ENCODE measurements around the gene KIAA0232.

DNA sequence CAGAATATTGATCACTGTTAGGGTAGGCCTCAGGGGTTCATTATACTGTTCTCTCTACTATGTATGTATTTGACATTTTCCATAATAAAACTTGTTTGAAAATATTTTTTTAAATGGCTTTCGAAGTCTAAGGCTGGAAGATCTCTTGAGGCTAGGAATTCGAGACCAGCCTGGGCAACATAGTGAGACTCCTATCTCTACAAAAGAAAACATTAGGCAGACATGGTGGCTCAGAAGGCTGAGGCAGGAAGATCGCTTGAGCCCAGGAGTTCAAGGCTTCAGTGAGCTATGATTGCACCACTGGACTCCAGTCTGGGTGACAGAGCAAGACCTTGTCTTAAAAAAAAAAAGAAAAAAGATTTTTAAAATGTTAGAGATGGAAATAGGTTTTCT, 111.6 kb downstream of the KIAA0232 start:
- TF ChIP-seq POLR2A (conservative IDR thresholded peaks at IDR 0.05): no peak
- TF ChIP-seq NR3C1 (CRISPR knock-in tag; IDR thresholded peaks at IDR 0.05): no peak
- TF ChIP-seq, protein P1, sequence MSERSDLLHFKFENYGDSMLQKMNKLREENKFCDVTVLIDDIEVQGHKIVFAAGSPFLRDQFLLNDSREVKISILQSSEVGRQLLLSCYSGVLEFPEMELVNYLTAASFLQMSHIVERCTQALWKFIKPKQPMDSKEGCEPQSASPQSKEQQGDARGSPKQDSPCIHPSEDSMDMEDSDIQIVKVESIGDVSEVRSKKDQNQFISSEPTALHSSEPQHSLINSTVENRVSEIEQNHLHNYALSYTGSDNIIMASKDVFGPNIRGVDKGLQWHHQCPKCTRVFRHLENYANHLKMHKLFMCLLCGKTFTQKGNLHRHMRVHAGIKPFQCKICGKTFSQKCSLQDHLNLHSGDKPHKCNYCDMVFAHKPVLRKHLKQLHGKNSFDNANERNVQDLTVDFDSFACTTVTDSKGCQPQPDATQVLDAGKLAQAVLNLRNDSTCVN (CRISPR knock-in tag; IDR thresholded peaks at IDR 0.05): no peak
- TF ChIP-seq ARID3B (CRISPR knock-in tag; IDR thresholded peaks at IDR 0.05; ENCODE audit: borderline replicate concordance): no peak
- TF ChIP-seq EP300 (IDR thresholded peaks at IDR 0.05; ENCODE audit: low read length): no peak
- TF ChIP-seq, protein P2, sequence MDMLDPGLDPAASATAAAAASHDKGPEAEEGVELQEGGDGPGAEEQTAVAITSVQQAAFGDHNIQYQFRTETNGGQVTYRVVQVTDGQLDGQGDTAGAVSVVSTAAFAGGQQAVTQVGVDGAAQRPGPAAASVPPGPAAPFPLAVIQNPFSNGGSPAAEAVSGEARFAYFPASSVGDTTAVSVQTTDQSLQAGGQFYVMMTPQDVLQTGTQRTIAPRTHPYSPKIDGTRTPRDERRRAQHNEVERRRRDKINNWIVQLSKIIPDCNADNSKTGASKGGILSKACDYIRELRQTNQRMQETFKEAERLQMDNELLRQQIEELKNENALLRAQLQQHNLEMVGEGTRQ (CRISPR knock-in tag; IDR thresholded peaks at IDR 0.05): no peak
- no peak for TF ChIP-seq FOS (IDR thresholded peaks at IDR 0.05; ENCODE audit: extremely low read depth, insufficient read length)

Data from K562 (cell line).